Articular chondrocyte of knee joint (primary cell): ENCODE data around the gene SIGMAR1. TPM values are rescaled to one million over a fixed set of nuclear protein-coding genes. Genes with fewer than 3 reads are reported as not detected.

Experiments used
- small RNA-seq: library from RNA; depleted of rRNA; stranded (forward); fragments of <200 nt; gene quantifications from one replicate; pipeline ENCODE3, GENCODE V24; 2012
- total RNA-seq: library from RNA; depleted of rRNA; stranded (reverse); fragments of >200 nt; gene quantifications from 2 replicates; pipeline ENCODE4 v1.2.3, GENCODE V29; 2012

Gene SIGMAR1
- 57.5 and 61.2 TPM in 2 replicates for total RNA-seq

DNA sequence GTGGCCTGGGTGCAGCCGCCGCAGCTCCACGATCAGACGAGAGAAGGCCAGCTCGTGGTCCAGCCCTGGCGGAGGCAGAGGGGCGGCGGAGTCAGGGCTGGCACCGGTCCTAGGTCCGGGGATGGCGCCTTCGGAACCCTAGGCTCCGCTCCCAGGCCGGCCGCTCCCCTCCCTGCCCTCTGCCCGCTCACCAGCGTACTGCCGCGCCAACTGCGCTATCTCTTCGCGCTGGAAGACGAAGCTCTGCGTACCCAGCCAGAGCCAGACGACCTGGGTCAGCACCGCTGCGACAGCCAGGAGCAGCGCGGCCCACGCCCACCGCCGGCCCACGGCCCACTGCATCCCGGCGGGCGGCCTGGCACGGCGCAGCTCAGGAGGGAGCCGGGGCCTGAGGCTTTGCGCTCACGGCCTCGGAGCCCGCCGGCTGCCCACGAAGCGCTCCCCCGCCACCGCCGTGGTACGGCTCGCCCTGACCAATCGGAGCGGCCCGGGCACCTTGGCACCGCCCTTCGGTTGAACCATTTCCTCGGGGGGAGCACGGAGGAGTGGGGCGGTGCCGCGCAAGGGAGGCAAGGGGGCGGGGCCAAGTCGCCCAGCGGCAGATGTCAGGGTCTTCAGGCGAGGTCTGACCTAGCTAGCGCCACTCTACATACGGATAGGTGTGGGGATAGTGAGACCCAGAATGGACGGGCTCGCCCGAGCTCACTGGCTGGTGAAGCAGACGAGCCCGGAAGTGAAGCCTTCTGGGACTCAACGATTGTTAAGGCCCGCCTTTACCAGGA, at the start of gene SIGMAR1:
Gene SIGMAR1, minus strand, starts transcription at position 432 of the 782 bp plus-strand sequence. Its CDS starts 90 bp downstream, at position 342.

DNA sequence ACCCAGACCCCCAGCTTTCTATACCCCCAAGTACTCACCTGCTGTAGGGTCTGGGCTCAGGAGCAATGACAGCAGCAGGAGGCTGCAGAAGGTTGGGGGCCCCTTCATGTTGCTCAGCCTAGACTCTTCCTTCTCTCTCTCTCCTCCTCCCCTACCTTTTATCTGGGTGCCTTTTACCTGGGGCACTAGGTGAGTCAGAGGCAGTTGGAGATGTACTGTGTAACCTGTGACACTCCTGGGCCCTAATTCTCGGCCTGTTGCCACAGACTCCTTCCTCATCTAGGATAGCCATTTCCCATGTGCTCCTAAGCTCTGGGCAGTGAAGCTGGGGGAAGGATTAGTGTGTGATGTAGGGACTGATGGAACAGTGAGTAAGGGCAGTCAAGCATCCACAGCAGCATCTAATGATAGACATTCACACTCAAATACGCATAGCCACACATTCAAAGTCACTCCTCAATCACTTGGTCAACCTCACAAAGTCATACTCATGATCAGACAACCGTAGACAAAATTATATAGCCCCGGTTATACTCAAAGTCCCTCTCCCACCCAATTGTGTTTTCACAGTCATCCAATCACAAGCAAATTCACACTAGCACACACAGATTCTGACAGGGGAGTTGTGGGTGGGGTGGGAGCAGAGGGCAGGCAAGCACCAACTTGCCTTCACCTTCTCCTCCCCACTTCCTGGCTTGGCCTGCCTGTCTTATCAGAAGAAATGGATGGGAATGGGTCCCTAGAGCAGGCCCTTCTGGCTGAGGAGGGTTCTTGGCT, 25.1 kb upstream of the SIGMAR1 start, which contains the start of gene CCL27:
Gene CCL27, minus strand, starts transcription at position 132 of the 777 bp plus-strand sequence. Its CDS starts 24 bp downstream, at position 108.

DNA sequence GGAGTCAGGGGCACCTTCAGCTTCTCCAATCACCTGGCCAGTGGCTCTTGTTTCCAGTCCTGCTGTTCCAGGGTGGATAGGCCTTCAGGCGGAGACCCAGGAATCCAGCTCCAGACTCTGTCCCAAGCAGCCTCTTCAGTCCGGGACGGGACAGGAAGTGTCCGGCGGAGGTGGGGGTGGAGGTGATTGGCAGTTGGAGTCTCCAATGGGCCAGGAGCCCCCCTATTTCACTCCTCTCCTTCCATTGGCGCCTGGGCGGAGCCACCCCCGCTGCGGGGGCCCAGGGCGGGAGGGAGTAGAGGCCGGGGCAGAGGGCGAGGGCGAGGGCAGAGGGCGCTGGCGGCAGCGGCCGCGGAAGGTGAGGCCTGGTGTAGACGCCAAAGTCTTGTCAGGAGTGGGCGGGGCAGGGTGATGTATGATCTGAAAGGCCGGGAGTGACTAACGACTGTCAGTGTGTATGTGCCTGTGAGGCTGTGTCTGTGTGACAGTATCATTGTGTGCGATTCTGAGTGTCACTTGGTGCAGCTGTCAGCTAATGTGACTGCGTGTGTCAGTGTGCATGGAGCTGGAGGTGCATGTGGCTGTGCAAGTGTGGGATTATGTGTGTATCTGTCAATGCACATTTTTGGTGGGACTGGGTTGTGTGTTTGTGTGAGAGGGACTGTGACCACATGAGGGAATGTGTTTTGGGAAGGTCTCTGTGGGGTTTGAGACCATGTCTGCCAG, 14.5 kb upstream of the SIGMAR1 start, which contains the start of gene IL11RA:
Gene IL11RA, plus strand, starts transcription at position 310 of the 726 bp plus-strand sequence. CDS start 3,033 bp downstream, outside the sequence.

DNA sequence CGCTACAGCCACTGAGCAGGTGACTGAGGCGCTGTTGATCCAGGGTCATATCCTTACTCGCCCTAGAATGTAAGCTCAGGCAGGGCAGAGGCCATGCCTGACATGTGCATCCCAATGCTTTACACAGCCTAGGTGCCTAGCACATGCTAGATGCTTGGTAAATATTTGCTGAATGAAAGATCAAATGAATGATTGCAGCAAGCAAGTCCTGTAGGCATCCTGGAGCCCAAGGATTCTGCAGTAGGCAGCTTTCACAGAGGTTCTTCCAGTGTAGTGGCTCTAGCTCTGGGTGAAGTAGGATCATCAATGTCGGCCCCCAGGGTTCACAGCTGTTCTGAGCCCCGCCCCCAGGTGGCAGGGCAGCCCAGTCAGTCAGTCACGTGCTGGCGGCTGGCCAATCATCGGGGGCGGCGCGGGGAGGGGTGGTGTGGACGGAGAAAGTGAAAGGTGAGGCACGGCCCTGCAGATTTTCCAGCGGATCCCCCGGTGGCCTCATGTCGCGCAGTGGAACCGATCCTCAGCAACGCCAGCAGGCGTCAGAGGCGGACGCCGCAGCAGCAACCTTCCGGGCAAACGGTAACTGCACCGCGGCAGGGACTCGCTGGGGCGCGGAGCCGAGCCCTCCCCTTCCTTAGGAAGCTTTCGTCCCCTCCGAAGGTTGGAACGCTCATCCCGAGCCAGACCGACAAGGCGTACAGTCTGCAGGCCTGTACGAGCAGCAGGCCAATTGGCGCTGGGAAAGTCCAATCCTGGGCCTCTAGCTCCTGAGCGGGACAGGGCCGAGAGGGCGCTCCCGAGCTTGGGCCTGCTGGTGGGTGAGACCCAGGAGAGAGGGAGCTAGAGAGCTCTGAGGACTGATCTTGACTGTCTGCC, 8.9 kb upstream of the SIGMAR1 start, which contains the start of gene GALT:
Gene GALT, plus strand, starts transcription at position 465 of the 873 bp plus-strand sequence. Its CDS starts 30 bp downstream, at position 495.

DNA sequence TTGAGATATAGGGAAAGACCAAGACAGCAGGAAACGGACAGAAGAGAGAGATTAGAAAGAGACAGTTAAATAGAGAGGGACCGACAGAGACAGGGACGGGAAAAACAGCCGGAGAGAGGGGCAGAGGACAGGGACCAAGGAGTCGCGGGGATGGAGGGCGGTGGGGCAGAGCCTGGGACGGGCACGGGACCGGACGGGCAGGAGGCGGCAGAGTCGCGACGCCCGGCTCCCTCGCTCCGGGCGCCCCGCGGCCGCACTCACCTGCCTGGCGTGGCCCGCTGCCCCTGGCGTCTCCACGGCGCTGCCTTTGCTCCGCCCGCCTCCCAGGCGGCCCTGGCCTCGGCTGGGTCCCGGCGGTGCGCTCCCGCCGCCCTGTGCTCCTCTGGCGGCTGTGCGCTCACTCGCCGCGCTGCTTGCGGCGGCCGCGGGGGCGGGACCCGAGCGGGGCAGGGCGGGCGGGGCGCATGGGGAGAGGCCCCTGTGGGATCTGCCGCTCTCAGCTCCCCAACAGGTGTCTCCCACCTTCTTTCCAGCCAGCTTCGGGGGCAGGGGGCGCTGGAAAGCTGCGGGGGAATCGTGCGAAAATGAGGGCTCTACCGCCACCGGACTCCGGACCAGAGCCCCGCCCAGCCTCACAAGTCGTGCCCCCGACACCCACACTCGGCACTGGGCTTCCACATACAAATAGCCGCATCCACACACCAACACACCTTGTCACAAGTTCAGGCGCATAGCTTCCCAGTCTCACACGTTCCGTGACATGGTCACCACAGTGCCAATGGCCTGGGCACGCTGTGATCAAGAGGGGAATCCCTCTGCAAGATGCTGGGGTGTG, 8.7 kb downstream of the SIGMAR1 start, which contains the start of gene ARID3C:
Gene ARID3C, minus strand, starts transcription at position 411 of the 835 bp plus-strand sequence. CDS start 1,052 bp downstream, outside the sequence.

DNA sequence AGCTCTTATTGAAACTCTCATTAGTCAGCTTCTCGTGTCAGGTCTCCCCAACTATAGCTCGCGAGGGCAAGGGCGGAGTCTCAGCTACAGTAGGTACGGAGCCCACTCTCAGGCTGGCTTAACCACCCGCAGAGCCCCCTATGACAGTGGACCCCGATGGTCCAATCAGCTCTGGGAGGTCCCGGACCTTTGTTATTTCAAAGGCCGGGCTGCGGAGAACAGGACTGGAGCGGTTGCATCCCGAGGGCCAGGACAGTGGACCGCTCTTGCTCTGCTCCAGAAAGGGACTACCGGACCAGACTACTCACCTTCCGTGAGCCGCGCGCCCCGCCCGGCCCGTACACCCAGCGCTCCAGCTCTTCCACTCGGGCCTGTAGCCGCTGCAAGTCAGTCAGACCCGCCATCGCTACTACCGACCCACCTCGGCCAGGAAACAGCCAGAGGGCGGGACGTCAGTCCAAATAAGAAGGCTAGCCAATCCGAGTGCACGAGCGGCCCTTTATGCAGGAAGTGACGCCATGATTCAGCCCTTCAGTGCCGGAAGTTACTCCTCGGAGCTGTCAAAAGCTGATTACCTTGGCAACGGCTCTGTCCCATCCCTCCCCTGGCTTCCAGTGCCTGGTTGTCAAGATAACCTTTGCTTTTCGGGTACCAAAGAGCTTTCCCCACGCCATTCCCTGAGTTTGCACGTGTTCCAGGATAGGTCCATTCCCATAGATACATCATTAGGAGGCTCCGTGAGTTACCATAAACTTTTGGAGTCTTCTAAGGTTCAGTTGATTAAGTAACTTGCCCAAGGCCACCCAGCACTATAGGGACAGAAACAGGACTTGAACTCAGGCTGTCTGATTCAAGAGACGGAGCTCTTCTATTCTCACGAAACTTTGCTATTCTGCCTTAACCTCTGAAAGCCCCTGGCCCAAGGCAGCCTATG, 17.3 kb downstream of the SIGMAR1 start, which contains the start of gene DCTN3:
Gene DCTN3, minus strand, starts transcription at position 435 of the 934 bp plus-strand sequence. Its CDS starts 31 bp downstream, at position 404.

DNA sequence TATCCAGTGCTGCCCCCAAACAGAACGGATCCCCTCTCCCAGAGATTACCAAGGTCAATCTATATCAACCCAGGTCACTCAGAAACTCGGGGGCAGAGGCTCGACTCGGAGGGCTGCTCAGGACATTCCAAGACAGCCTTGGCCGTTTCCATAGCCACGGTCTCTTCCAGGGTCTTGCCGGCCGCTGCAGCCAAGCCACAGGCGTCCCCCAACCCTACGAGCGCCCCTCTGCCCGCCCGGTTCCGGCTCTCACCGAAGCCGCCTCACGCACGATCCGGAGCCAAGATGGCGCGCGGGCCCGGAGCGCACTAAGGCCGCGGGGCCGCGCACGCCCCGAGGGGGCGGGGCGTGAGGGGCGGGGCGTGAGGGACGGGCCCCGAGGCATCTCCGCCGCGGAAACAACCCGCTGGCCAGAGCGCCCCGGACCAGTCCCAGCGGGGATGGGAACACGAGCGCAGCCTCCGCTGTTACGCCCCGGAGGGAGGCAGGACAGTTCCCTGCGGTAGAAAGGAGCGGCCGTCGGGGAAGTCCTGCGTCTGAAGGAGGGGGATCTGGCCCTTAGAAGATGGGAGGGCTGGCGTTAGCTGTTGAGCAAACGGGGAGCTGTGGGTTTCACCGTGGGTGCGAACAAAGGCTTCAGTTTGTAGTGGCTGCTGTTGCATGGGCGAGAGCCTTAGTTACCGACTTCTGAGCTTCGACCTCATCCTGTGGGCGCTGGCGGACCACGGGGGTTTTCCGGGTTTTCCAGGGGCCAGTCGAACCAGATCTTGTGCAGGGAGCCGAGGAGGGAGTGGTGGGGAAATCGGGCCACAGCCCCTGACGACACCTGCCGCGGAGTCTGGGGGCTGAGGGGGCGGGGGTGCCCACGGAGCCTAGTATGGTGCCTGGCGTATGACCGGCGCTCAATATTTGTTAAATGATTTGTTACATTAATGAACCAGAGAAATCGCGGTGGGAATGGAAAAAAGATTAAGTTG, 25.5 kb downstream of the SIGMAR1 start, which contains the start of gene RPP25L:
Gene RPP25L, minus strand, starts transcription at position 287 of the 977 bp plus-strand sequence. CDS start 801 bp downstream, outside the sequence.

DNA sequence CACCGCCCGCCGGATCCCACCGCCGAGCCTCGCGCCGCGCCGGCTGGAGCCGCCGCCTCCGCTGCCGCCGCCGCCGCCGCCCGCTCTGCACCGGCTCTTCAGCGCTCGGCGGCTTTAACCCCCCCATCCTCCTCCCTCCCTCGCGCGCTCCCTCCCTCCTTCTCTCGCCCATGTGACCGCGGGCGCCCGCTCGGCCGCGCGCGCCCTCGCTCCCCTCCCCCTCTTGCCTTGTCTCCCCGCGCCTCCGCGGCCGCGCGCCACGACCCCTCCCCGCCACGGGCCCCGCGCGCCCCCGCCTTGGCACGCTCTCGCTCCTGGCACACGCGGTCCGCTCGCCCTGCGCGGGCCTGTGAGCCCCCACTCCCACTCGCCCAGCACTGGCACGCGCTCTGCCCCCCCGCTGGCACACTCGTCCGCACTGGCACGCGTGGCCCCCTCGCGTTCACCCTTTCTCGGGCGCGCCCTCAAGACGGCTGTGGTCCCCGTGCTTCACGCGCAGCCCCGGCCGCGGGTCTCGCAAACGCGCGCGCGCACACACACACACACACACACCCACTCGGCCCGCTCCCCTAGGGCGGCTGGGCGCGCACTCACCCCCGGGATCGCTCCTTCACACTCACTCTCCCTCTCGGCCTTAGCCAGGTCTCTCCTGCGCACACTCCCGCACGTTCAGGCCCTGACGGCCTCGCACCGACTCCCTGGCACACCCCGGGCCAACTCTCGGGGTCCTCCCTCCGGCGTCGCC, 47.8 kb downstream of the SIGMAR1 start, which contains the start of gene CNTFR:
Gene CNTFR, minus strand, starts transcription at position 89 of the 745 bp plus-strand sequence. CDS start 20,743 bp downstream, outside the sequence.

Small RNA genes within 50 kb of the gene (small RNA-seq; reads per million reads assigned to genes)
- not detected for gene CCL27

Other genes with a start within 250 kb of the SIGMAR1 start
- 6.6 and 7.7 TPM in 2 replicates for gene FAM219A, start 179.2 kb downstream of the SIGMAR1 start, total RNA-seq
- 0.26 TPM in 1 of 2 replicates, not detected in the other for gene DNAI1, start 179.0 kb downstream of the SIGMAR1 start, total RNA-seq
- 0.32 and 0.39 TPM in 2 replicates for gene ENHO, start 114.8 kb downstream of the SIGMAR1 start, total RNA-seq
- not detected in 2 replicates for gene CNTFR, start 48.1 kb downstream of the SIGMAR1 start, total RNA-seq
- 11.8 and 14.4 TPM in 2 replicates for gene RPP25L, start 25.7 kb downstream of the SIGMAR1 start, total RNA-seq
- 85.2 and 99.0 TPM in 2 replicates for gene DCTN3, start 17.3 kb downstream of the SIGMAR1 start, total RNA-seq
- 0.26 TPM in 1 of 2 replicates, not detected in the other for gene ARID3C, start 8.7 kb downstream of the SIGMAR1 start, total RNA-seq
- 29.6 and 37.5 TPM in 2 replicates for gene GALT, start 8.9 kb upstream of the SIGMAR1 start, total RNA-seq
- 34.2 and 40.5 TPM in 2 replicates for gene IL11RA, start 14.4 kb upstream of the SIGMAR1 start, total RNA-seq
- 0.32 TPM in 1 of 2 replicates, not detected in the other for gene CCL27, start 24.9 kb upstream of the SIGMAR1 start, total RNA-seq
- not detected in 2 replicates for gene CCL19, start 53.5 kb upstream of the SIGMAR1 start, total RNA-seq
- gene CCL21, start 72.3 kb upstream of the SIGMAR1 start, total RNA-seq, result not detected in 2 replicates